ENCODE measurements around the gene GRIN3B. TPM values are rescaled to one million over a fixed set of nuclear protein-coding genes. Genes with fewer than 3 reads are reported as not detected.

The GRIN3B gene
- total and polyA plus RNA-seq, 9 of the 15 experiments (the other 6 are each of a cell fraction or from before 2014, with no cell fraction given), result 0.06 to 0.95 (median 0.19) TPM; not detected in 6

- TF ChIP-seq RREB1 (CRISPR knock-in tag; IDR thresholded peaks at IDR 0.05) (no peak), RBM22 (IDR thresholded peaks at IDR 0.05; ENCODE audit: low read depth, low read length, poor library complexity, severe bottlenecking) (peak; percentile 38), SP1 (CRISPR knock-in tag; IDR thresholded peaks at IDR 0.05) (no peak; the same call in none of the 2 replicates), PRMT5 (CRISPR knock-in tag; IDR thresholded peaks at IDR 0.05) (no peak), NFYB (IDR thresholded peaks at IDR 0.05; ENCODE audit: extremely low read depth, insufficient read length) (peak; percentile 70), TAF1 (IDR thresholded peaks at IDR 0.05; ENCODE audit: control insufficient read depth, extremely low read depth, insufficient read depth, low read length, severe bottlenecking) (peak; percentile 54), SMAD4 (CRISPR knock-in tag; conservative IDR thresholded peaks at IDR 0.05) (peak; percentile 68; the same call in 1 of the 2 replicates), ATF1 (CRISPR knock-in tag; IDR thresholded peaks at IDR 0.05) (no peak), ATF1 (tag; IDR thresholded peaks at IDR 0.05) (peak; percentile 42), NFRKB (IDR thresholded peaks at IDR 0.05; ENCODE audit: low read depth) (no peak), PTBP1 (IDR thresholded peaks at IDR 0.05; ENCODE audit: low read depth, low read length) (no peak), ZNF175 (CRISPR knock-in tag; IDR thresholded peaks at IDR 0.05; ENCODE audit: low read depth) (no peak), RHOXF2B (CRISPR knock-in tag; conservative IDR thresholded peaks at IDR 0.05) (no peak), NR1H2 (CRISPR knock-in tag; IDR thresholded peaks at IDR 0.05) (no peak), PHF20 (IDR thresholded peaks at IDR 0.05; ENCODE audit: partially characterized antibody) (no peak), HES1 (IDR thresholded peaks at IDR 0.05; ENCODE audit: low read depth) (no peak)
- TF ChIP-seq, protein P1, sequence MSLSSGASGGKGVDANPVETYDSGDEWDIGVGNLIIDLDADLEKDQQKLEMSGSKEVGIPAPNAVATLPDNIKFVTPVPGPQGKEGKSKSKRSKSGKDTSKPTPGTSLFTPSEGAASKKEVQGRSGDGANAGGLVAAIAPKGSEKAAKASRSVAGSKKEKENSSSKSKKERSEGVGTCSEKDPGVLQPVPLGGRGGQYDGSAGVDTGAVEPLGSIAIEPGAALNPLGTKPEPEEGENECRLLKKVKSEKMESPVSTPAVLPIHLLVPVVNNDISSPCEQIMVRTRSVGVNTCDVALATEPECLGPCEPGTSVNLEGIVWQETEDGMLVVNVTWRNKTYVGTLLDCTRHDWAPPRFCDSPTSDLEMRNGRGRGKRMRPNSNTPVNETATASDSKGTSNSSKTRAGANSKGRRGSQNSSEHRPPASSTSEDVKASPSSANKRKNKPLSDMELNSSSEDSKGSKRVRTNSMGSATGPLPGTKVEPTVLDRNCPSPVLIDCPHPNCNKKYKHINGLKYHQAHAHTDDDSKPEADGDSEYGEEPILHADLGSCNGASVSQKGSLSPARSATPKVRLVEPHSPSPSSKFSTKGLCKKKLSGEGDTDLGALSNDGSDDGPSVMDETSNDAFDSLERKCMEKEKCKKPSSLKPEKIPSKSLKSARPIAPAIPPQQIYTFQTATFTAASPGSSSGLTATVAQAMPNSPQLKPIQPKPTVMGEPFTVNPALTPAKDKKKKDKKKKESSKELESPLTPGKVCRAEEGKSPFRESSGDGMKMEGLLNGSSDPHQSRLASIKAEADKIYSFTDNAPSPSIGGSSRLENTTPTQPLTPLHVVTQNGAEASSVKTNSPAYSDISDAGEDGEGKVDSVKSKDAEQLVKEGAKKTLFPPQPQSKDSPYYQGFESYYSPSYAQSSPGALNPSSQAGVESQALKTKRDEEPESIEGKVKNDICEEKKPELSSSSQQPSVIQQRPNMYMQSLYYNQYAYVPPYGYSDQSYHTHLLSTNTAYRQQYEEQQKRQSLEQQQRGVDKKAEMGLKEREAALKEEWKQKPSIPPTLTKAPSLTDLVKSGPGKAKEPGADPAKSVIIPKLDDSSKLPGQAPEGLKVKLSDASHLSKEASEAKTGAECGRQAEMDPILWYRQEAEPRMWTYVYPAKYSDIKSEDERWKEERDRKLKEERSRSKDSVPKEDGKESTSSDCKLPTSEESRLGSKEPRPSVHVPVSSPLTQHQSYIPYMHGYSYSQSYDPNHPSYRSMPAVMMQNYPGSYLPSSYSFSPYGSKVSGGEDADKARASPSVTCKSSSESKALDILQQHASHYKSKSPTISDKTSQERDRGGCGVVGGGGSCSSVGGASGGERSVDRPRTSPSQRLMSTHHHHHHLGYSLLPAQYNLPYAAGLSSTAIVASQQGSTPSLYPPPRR (CRISPR knock-in tag; IDR thresholded peaks at IDR 0.05; ENCODE audit: borderline replicate concordance), result no peak
Measured at GRCh38 chr19:1025960-1026782, 26.0 kb downstream of the GRIN3B start, which contains the start of gene CNN2 (continued).

All from K562 (cell line).